Measurements from ENCODE around the gene THAP3.

The THAP3 gene

DNA sequence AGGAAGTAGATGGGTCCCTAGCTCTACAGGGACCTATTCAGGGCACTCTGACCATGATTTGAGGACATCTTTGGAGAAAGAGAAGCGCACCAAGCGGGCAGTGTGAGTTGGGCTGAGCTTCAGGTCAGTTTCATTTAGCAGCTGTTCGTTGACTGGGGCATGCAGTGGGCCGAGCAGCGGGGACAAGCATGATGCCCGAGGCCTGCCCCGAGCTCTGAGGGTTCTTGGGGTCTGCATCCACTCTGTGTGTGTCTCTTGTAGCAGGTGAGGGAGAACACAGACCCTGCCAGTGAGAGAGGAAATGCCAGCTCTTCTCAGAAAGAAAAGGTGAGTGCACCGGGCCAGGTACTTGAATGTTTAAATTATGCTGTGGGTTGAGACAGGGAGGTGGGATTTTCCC, 5.4 kb downstream of the THAP3 start:
- Histone ChIP-seq H3F3A (ENCODE audit: low read depth) (no peaks in the 10 kb centered on the region), H3K27me3 (ENCODE audit: insufficient read depth, low read length, poor library complexity, severe bottlenecking) (no peaks in the 10 kb centered on the region), H3K4me3 (ENCODE audit: low read length, poor library complexity, severe bottlenecking) (no peak overlapping the region), H3K9me2 (replicated peaks; ENCODE audit: low read depth, low read length) (no peaks in the 10 kb centered on the region), H3K4me1 (ENCODE audit: insufficient read depth, low read length, poor library complexity, severe bottlenecking) (peaks cover 22% of the 10 kb centered on the region), H2AFZ (ENCODE audit: low read length) (no peak overlapping the region), H3K4me2 (ENCODE audit: low read depth, low read length, poor library complexity, severe bottlenecking) (no peak overlapping the region), H3K36me3 (ENCODE audit: insufficient read depth, low read length) (peaks cover 36% of the 10 kb centered on the region; the same call in 1 of the 2 replicates), H4K20me1 (ENCODE audit: insufficient read depth, low read length, poor library complexity, severe bottlenecking) (peaks cover 6% of the 10 kb centered on the region), H3K79me2 (ENCODE audit: insufficient read depth, low read length) (peaks cover 36% of the 10 kb centered on the region), H3K9me3 (ENCODE audit: insufficient read depth, low read depth, low read length) (no peaks in the 10 kb centered on the region), H3K9ac (ENCODE audit: low read depth, low read length, poor library complexity, severe bottlenecking) (no peak overlapping the region)
- TF ChIP-seq, protein P1, sequence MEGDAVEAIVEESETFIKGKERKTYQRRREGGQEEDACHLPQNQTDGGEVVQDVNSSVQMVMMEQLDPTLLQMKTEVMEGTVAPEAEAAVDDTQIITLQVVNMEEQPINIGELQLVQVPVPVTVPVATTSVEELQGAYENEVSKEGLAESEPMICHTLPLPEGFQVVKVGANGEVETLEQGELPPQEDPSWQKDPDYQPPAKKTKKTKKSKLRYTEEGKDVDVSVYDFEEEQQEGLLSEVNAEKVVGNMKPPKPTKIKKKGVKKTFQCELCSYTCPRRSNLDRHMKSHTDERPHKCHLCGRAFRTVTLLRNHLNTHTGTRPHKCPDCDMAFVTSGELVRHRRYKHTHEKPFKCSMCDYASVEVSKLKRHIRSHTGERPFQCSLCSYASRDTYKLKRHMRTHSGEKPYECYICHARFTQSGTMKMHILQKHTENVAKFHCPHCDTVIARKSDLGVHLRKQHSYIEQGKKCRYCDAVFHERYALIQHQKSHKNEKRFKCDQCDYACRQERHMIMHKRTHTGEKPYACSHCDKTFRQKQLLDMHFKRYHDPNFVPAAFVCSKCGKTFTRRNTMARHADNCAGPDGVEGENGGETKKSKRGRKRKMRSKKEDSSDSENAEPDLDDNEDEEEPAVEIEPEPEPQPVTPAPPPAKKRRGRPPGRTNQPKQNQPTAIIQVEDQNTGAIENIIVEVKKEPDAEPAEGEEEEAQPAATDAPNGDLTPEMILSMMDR (conservative IDR thresholded peaks at IDR 0.05; ENCODE audit: low read length) = no peak
- no peak for TF ChIP-seq EZH2phosphoT487 (IDR thresholded peaks at IDR 0.05; ENCODE audit: borderline replicate concordance)

DNA sequence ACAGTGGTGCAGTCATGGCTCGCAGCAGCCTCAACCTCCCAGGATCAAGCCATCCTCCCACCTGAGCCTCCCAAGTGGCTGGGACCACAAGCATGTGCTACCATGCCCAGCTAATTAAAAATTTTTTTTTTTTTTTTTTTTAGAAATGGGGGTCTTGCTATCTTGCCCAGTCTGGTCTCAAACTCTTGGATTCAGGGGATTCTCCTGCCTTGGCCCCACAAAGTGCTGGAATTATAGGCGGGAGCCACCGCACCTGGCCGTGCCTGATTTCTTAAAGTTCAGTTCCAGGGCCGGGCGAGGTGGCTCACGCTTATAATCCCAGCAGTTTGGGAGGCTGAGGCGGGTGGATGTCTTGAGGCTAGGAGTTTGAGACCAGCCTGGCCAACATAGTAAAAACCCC, 6.4 kb downstream of the THAP3 start:
- Histone ChIP-seq H3K4me1 (ENCODE audit: insufficient read depth, low read length, poor library complexity, severe bottlenecking) (peaks cover 16% of the 10 kb centered on the region), H3K9me3 (ENCODE audit: insufficient read depth, low read depth, low read length) (no peaks in the 10 kb centered on the region), H3K36me3 (ENCODE audit: insufficient read depth, low read length) (peaks cover 43% of the 10 kb centered on the region; the same call in 1 of the 2 replicates), H3K9ac (ENCODE audit: low read depth, low read length, poor library complexity, severe bottlenecking) (no peak overlapping the region), H3K4me2 (ENCODE audit: low read depth, low read length, poor library complexity, severe bottlenecking) (no peak overlapping the region), H3K9me2 (replicated peaks; ENCODE audit: low read depth, low read length) (no peaks in the 10 kb centered on the region), H2AFZ (ENCODE audit: low read length) (no peak overlapping the region), H3F3A (ENCODE audit: low read depth) (no peaks in the 10 kb centered on the region), H3K4me3 (ENCODE audit: low read length, poor library complexity, severe bottlenecking) (no peak overlapping the region), H3K79me2 (ENCODE audit: insufficient read depth, low read length) (peaks cover 26% of the 10 kb centered on the region), H3K27me3 (ENCODE audit: insufficient read depth, low read length, poor library complexity, severe bottlenecking) (no peaks in the 10 kb centered on the region), H4K20me1 (ENCODE audit: insufficient read depth, low read length, poor library complexity, severe bottlenecking) (peaks cover 4% of the 10 kb centered on the region)
- TF ChIP-seq, protein P1 (conservative IDR thresholded peaks at IDR 0.05; ENCODE audit: low read length) = no peak
- no peak for TF ChIP-seq EZH2phosphoT487 (IDR thresholded peaks at IDR 0.05; ENCODE audit: borderline replicate concordance)

- H3K9ac ChIP-seq (ENCODE audit: low read depth, low read length, poor library complexity, severe bottlenecking) = no peak overlapping the region
- no peaks in the 10 kb centered on the region for H3K9me2 ChIP-seq (replicated peaks; ENCODE audit: low read depth, low read length)
- no peaks in the 10 kb centered on the region for H3F3A ChIP-seq (ENCODE audit: low read depth)
- no peaks in the 10 kb centered on the region for H3K9me3 ChIP-seq (ENCODE audit: insufficient read depth, low read depth, low read length)
- H2AFZ ChIP-seq (ENCODE audit: low read length) = no peak overlapping the region
- H3K4me3 ChIP-seq (ENCODE audit: low read length, poor library complexity, severe bottlenecking) = no peak overlapping the region
- H3K36me3 ChIP-seq (ENCODE audit: insufficient read depth, low read length) = peaks cover 61% of the 10 kb centered on the region; the same call in 1 of the 2 replicates
- H3K4me1 ChIP-seq (ENCODE audit: insufficient read depth, low read length, poor library complexity, severe bottlenecking) = peaks cover 4% of the 10 kb centered on the region
- TF ChIP-seq, protein P1 (conservative IDR thresholded peaks at IDR 0.05; ENCODE audit: low read length) = no peak
- no peak for TF ChIP-seq EZH2phosphoT487 (IDR thresholded peaks at IDR 0.05; ENCODE audit: borderline replicate concordance)
- H3K4me2 ChIP-seq (ENCODE audit: low read depth, low read length, poor library complexity, severe bottlenecking) = no peak overlapping the region
- no peaks in the 10 kb centered on the region for H4K20me1 ChIP-seq (ENCODE audit: insufficient read depth, low read length, poor library complexity, severe bottlenecking)
- H3K27me3 ChIP-seq (ENCODE audit: insufficient read depth, low read length, poor library complexity, severe bottlenecking) = no peaks in the 10 kb centered on the region
- H3K79me2 ChIP-seq (ENCODE audit: insufficient read depth, low read length) = peaks cover 8% of the 10 kb centered on the region; the same call in 1 of the 2 replicates
These were observed 8.2 kb downstream of the THAP3 start for GRCh38 chr1:6632588-6633514.
